ENCODE data around the gene TDRD12.

GRCh38 chr19:32687681-32688080 lies 31.9 kb upstream of the TDRD12 start:
- TF ChIP-seq TAF1 (CRISPR knock-in tag; IDR thresholded peaks at IDR 0.05) (no peak), MED1 (CRISPR knock-in tag; IDR thresholded peaks at IDR 0.05) (no peak), PLSCR1 (CRISPR knock-in tag; IDR thresholded peaks at IDR 0.05; ENCODE audit: borderline replicate concordance) (no peak), BHLHE40 (IDR thresholded peaks at IDR 0.05; ENCODE audit: low read length) (no peak), TMF1 (CRISPR knock-in tag; IDR thresholded peaks at IDR 0.05; ENCODE audit: low read depth) (no peak), ZNF816 (CRISPR knock-in tag; IDR thresholded peaks at IDR 0.05; ENCODE audit: borderline replicate concordance) (no peak), ZBTB14 (CRISPR knock-in tag; IDR thresholded peaks at IDR 0.05) (no peak), EZH2 (conservative IDR thresholded peaks at IDR 0.05; ENCODE audit: low read depth, low read length) (no peak), KLF15 (CRISPR knock-in tag; IDR thresholded peaks at IDR 0.05; ENCODE audit: borderline replicate concordance) (no peak), TFE3 (CRISPR knock-in tag; IDR thresholded peaks at IDR 0.05) (no peak)

All from HepG2 (cell line).